ENCODE measurements around the gene RPL9.

The RPL9 gene

DNA sequence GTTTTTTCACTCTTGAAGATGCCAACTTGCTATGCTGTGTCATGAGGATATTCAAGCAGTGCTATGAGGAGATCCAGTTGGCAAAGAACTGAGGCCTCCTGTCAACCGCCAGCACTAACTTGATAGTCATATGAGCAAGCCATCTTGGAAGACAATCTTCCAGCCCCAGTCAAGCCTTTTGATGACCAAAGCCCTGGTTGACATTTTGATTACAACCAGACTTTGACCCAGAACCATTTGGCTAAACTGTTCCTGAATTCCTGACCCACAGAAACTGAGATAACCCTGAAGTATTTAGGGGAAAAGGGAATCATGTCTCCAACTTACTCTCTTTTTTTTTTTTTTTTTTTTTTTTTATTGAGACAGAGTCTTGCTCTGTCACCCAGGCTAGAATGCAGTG lies 35.6 kb upstream of the RPL9 start:
- Histone ChIP-seq H3K9me3 (replicated peaks in 1 of 11) (no peaks in the 10 kb centered on the region), H3K9ac (no peak overlapping the region), H4K20me1 (no peaks in the 10 kb centered on the region), H3K36me3 (peaks cover 8 to 15% (median 12%) of the 10 kb centered on the region in 11 experiments), H3K27me3 (no peaks in the 10 kb centered on the region), H3K4me3 (no peak overlapping the region), H3K4me1 (peaks cover 0 to 7% (median 6%) of the 10 kb centered on the region in 10 experiments; a peak in 6 of 20 replicates), H3K4me2 (no peak overlapping the region), H3K27ac (no peak overlapping the region)
- TF ChIP-seq Cebpa-rat (IDR thresholded peaks at IDR 0.05), result no peak

DNA sequence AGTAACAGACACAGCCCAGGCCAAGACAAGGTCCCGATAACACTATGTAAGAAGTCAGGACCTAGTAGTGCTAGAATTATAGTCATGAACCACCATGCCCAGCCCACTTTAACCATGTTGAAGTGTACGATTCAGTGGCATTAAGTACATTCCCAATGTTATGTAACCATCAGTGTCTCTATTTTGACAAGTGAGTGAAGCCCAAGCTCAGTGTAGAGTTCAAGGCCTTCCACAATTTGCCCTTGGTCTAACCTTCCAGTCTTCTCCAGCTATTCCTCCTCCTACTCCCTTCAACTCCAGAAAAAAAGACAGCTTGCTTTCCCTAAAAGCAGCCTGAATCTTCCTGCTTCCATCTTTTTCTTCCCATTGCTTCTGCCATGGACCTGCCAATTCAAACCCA lies 31.6 kb upstream of the RPL9 start:
- no peaks in the 10 kb centered on the region for H3K36me3 ChIP-seq
- no peak overlapping the region for H3K9ac ChIP-seq
- H3K9me3 ChIP-seq (replicated peaks in 1 of 11), result peaks cover 0 to 8% (median 4%) of the 10 kb centered on the region in 11 experiments; a peak in 20 of 22 replicates
- no peak overlapping the region for H3K4me3 ChIP-seq
- peaks cover 0 to 7% (median 6%) of the 10 kb centered on the region in 10 experiments; a peak in 6 of 20 replicates for H3K4me1 ChIP-seq
- H4K20me1 ChIP-seq, result no peaks in the 10 kb centered on the region
- H3K27me3 ChIP-seq, result no peaks in the 10 kb centered on the region
- TF ChIP-seq Cebpa-rat (IDR thresholded peaks at IDR 0.05), result no peak
- H3K4me2 ChIP-seq, result no peak overlapping the region
- no peak overlapping the region for H3K27ac ChIP-seq

DNA sequence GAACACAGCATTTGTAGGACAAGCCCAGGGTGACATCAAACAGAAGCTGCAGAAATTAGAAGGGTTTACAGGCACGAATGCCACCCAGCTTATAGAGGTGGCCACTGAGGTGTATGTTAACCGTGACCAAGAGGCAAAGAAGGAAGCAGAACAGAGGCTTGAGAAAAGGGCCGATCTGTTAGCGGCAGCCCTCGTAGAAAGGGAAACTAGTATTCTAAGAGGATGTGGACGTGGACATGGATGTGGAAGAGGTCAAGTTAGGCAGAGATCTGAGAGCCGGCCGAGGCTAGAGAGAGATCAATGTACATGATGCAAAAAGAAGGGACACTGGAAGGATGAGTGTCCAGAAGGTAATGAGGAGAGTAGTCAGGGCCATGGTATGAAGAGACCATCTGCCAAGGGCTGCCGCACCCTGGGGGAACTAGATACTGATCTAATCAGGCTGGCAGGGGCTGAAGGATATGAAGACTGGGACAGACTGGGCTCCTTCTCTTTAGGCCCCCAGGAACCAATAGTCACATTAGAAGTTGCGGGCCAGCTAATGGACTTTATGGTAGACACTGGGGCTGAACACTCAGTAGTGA lies 27.6 kb upstream of the RPL9 start:
- TF ChIP-seq Cebpa-rat (IDR thresholded peaks at IDR 0.05), result no peak
- no peaks in the 10 kb centered on the region for H3K4me1 ChIP-seq
- no peaks in the 10 kb centered on the region for H4K20me1 ChIP-seq
- no peak overlapping the region for H3K4me3 ChIP-seq
- H3K9ac ChIP-seq, result no peak overlapping the region
- peaks cover 16 to 29% (median 26%) of the 10 kb centered on the region in 11 experiments for H3K9me3 ChIP-seq (replicated peaks in 1 of 11)
- no peak overlapping the region for H3K4me2 ChIP-seq
- no peaks in the 10 kb centered on the region for H3K27me3 ChIP-seq
- H3K27ac ChIP-seq, result no peak overlapping the region
- no peaks in the 10 kb centered on the region for H3K36me3 ChIP-seq

DNA sequence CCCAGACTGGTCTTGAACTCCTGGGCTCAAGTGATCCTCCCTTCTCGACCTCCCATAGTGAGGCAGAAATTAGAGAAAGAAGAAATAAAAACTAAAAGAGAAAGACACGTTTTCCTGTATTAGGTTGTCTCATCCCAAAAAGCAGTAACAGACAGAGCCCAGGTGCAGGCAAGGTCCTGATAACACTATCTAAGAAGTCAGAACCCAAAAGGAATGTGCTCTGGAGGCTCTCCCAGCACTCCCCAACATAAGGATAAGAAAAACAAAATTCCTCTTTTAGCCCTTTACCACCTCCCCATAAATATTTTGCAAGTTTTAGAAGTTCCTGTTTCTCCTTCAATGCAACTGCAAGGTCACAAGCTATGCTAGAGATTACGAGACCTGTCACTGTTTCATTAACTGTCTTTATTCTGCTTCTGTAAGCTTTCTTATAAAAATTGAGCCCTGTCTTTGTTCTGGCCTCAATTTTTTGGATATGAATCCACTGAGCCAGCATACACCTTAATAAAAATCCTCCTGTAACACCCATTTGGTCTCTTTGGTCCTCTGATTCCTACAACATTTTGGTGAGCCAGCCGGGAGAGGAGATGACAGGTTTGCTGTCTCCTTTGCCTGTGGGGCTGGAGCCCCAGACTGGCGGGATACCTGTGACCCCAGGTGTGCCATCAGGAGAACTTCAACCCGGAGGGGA lies 26.0 kb upstream of the RPL9 start:
- no peak overlapping the region for H3K4me2 ChIP-seq
- H3K27me3 ChIP-seq, result no peaks in the 10 kb centered on the region
- TF ChIP-seq Cebpa-rat (IDR thresholded peaks at IDR 0.05), result no peak
- peaks cover 16 to 29% (median 26%) of the 10 kb centered on the region in 11 experiments for H3K9me3 ChIP-seq (replicated peaks in 1 of 11)
- no peak overlapping the region for H3K27ac ChIP-seq
- H3K4me1 ChIP-seq, result no peaks in the 10 kb centered on the region
- H3K36me3 ChIP-seq, result no peaks in the 10 kb centered on the region
- H4K20me1 ChIP-seq, result no peaks in the 10 kb centered on the region
- no peak overlapping the region for H3K4me3 ChIP-seq
- no peak overlapping the region for H3K9ac ChIP-seq

DNA sequence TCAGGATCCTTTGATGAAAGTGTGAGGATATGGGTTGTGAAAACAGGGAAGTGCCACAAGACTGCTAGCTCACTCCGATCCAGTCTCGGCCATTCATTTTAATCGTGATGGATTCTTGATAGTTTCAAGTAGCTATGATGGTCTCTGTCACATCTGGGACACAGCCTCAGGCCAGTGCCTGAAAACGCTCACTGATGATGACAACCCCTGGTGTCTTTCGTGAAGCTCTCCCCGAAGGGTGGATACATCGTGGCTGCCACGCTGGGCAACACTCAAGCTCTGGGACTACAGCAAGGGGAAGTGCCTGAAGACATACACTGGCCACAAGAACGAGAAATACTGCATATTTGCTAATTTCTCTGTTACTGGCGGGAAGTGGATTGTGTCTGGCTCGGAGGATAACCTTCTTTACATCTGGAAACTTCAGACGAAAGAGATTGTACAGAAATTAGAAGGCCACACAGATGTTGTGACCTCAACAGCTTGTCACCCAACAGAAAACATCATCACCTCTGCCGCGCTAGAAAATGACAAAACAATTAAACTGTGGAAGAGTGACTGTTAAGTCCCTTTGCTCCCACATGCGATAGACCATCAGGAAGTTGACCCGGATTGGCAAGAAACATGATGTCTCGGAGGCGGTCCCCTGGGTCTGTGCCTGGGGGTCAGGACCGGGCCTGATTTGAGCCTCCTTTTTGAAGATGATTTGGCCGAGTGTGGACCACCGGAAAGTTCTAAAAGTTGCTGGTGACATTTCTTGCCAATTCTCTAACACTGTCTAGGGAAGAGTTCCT lies 22.4 kb upstream of the RPL9 start:
- no peak overlapping the region for H3K9ac ChIP-seq
- no peak overlapping the region for H3K27ac ChIP-seq
- no peak overlapping the region for H3K4me2 ChIP-seq
- peaks cover 0 to 23% (median 14%) of the 10 kb centered on the region in 11 experiments; a peak in 18 of 22 replicates for H3K36me3 ChIP-seq
- H3K9me3 ChIP-seq (replicated peaks in 1 of 11), result peaks cover 16 to 29% (median 26%) of the 10 kb centered on the region in 11 experiments
- no peaks in the 10 kb centered on the region for H4K20me1 ChIP-seq
- no peaks in the 10 kb centered on the region for H3K4me1 ChIP-seq
- H3K27me3 ChIP-seq, result no peaks in the 10 kb centered on the region
- no peak overlapping the region for H3K4me3 ChIP-seq
- TF ChIP-seq Cebpa-rat (IDR thresholded peaks at IDR 0.05), result no peak

DNA sequence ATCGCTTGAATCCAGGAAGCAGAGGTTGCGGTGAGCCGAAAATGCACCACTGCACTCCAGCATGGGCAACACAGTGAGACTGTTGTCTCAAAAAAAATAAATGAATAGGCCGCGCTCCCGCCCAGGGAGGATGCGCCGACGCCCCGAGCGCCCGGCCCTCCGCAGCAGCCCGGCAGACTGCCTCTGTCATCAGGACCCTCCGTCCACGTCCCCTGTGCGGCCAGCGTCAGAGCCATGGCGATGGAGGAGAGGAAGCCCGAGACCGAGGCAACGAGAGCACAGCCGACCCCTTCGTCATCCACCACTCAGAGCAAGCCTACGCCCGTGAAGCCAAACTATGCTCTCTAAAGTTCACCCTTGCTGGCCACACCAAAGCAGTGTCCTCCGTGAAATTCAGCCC lies 21.5 kb upstream of the RPL9 start:
- no peak for TF ChIP-seq Cebpa-rat (IDR thresholded peaks at IDR 0.05)
- Histone ChIP-seq H3K9me3 (replicated peaks in 1 of 11) (peaks cover 11 to 23% (median 20%) of the 10 kb centered on the region in 11 experiments), H3K36me3 (peaks cover 6 to 30% (median 19%) of the 10 kb centered on the region in 11 experiments; a peak in 19 of 22 replicates), H4K20me1 (no peaks in the 10 kb centered on the region), H3K27me3 (no peaks in the 10 kb centered on the region), H3K4me2 (no peak overlapping the region), H3K9ac (no peak overlapping the region), H3K4me3 (no peak overlapping the region), H3K27ac (no peak overlapping the region), H3K4me1 (no peaks in the 10 kb centered on the region)

DNA sequence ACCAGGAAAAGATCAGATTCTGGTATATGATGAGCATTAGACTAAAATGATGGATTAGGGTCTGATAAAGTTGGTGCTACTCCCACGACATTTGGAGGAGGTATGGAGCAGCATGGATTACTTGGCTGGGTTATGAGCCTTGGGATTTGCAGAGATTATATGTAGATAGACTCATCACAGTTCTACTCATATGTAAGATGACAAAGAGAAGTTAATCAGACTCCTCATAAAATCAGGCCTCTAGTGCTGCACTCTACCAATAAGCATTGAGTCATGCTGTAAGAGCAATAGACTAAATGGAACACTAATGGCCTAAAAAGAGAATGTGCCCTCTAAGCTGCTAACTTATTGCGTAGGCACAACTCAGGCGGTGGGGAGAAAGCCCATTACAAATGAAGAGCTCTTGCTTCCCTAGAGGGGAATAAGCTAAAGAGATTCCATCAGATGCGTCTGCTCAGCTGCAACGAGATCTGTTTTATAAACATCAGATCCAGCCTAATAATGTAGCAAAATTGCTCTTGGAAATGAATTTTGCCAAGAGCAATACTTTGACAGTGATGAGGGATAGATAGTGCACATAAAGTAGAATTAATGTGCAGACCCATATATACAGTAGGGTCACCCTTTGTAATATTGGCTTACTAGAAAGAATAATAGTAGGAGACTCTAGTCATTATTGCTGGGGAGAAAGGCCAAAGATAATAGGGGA lies 17.6 kb upstream of the RPL9 start:
- no peak overlapping the region for H3K9ac ChIP-seq
- peaks cover 26 to 61% (median 43%) of the 10 kb centered on the region in 11 experiments; a peak in 21 of 22 replicates for H3K36me3 ChIP-seq
- H3K4me1 ChIP-seq, result no peaks in the 10 kb centered on the region
- H3K9me3 ChIP-seq (replicated peaks in 1 of 11), result no peaks in the 10 kb centered on the region
- H4K20me1 ChIP-seq, result no peaks in the 10 kb centered on the region
- H3K4me2 ChIP-seq, result no peak overlapping the region
- TF ChIP-seq Cebpa-rat (IDR thresholded peaks at IDR 0.05), result no peak
- no peak overlapping the region for H3K4me3 ChIP-seq
- no peak overlapping the region for H3K27ac ChIP-seq
- H3K27me3 ChIP-seq, result no peaks in the 10 kb centered on the region

DNA sequence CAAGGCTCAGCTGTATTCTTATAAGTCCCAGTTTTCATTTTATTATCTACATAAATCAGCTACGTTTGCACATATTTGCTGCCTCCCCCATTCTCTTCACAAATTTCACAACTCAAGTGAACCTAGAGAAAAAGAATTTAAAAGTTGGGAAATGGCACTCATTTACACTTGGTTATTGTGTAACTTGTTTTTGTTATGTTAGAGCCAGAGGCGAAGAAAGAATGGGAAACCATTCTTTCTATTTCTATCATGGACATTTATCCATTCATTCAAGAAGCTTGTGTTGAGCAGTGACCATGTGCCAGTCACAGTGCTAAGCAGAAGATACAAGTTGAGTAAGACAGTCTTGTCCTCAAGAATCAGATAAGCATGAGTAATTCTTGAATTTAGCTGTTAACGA lies 13.7 kb upstream of the RPL9 start:
- no peaks in the 10 kb centered on the region for H4K20me1 ChIP-seq
- H3K4me3 ChIP-seq, result no peak overlapping the region
- no peaks in the 10 kb centered on the region for H3K9me3 ChIP-seq (replicated peaks in 1 of 11)
- H3K36me3 ChIP-seq, result peaks cover 30 to 68% (median 46%) of the 10 kb centered on the region in 11 experiments; a peak in 21 of 22 replicates
- no peak overlapping the region for H3K9ac ChIP-seq
- peaks cover 0 to 9% (median 5%) of the 10 kb centered on the region in 10 experiments; a peak in 14 of 20 replicates for H3K4me1 ChIP-seq
- no peak for TF ChIP-seq Cebpa-rat (IDR thresholded peaks at IDR 0.05)
- no peaks in the 10 kb centered on the region for H3K27me3 ChIP-seq
- H3K27ac ChIP-seq, result no peak overlapping the region
- no peak overlapping the region for H3K4me2 ChIP-seq

Data from BLaER1 treated with 17β-estradiol and CSF1 and Interleukin-3, amounts not matched to agents 10 nM and 100 nM (cell line).